ENCODE data around the gene SLC22A16.
"Not testable (repeated sequence)": the region's sequence is repeated elsewhere in the genome, so short reads cannot be mapped to it uniquely, and the experiment has no call there.

SLC22A16 gene

GRCh38 chr6:110476046-110476849, at the start of gene SLC22A16:
Gene SLC22A16 (minus strand): TSS chr6:110476613. CDS start chr6:110476574, 39 bp downstream.
- no peak for DNase-seq (ENCODE audit: low spot score)

DNA sequence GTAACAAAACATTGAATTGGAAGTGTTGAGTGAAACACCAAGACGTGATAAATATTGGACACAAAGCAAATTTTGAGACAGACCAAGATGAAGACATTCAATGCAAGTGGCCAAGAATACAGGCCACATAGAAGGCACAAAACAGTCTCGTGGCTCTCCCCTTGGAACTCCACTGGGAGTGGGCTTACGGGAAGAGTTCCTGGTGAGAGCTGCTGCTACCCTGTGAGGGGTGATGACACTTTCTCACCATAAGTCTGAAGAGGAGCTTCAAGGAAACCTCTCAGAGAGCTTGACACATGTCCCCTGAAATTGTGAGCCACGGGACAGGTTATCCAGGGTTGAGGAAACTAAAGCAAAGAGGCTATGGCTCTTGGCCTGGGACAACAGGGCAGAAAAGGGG, 48.6 kb upstream of the SLC22A16 start:
- no peak for DNase-seq (ENCODE audit: low spot score)

- DNase-seq (ENCODE audit: low spot score) = no peak
Observed at GRCh38 chr6:110524305-110524704, 47.9 kb upstream of the SLC22A16 start.

DNA sequence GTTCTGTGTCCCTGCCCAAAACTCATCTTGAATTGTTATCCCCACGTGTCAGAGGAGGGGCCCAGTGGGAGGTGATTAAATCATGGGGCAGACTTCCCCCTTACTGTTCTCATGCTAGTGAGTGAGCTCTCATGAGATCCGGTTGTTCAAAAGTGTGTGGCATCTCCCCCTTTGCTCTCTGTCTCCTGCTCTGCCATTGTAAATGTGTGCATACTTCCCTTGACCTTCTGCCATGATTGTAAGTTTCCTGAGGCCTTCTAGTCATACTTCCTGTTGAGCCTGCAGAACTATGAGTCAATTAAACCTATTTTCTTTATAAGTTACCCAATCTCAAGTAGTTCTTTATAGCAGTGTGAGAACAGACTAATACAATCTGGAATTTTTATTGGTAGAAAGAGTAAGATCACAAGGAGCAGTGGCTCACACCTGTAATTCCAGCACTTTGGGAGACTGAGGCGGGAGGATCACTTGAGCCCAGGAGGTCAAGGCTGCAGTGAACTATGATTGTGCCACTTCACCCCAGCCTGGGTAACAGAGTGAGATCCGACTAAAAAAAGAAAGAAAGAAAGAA, 47.1 kb upstream of the SLC22A16 start:
- DNase-seq (ENCODE audit: low spot score) = no peak

DNA sequence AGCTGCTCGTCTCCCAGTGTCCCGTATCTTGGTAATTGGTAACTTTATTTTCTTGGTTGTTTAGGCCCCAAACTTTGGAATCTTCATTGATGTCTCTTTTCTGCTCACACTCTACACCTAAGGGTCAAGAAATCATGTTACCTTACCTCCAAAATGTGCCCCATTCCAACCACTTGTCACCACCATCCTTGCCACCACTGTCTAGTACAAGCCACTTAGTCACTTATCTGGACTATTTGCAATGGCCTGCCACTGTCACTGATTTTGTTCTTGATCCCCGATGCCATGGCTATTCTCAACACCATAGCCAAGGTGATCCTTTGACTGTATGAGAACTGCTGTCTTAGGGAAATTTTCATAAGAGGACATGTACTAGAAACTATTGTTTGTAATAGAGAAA, 46.0 kb upstream of the SLC22A16 start:
- DNase-seq (ENCODE audit: low spot score) = no peak

DNA sequence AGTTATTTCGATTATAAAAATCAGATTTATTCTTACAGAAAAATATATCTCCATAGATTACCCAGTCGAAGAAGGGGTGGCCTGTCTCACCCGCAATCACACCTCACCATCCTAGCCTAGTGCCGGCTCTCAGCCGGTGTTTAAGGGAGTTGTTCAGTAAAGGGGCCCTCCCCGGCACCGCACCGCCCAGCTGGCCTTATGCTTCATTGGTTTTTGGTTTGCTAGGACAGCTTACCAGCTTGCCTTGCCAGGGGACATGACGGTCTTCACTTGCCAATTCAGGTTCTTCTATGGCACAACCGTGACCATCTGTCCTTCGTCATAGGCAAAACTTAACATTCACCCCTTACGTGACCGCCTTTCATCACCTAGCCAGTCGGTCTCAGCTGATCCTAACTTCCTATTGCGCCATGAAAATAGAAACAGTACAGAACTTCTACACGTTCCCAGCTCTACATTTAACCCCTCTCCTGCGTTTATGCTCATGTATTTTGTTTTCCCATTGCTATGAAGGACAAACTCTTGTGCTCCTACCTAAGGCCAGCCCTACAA, 44.7 kb upstream of the SLC22A16 start:
- DNase-seq (ENCODE audit: low spot score) = no peak

DNA sequence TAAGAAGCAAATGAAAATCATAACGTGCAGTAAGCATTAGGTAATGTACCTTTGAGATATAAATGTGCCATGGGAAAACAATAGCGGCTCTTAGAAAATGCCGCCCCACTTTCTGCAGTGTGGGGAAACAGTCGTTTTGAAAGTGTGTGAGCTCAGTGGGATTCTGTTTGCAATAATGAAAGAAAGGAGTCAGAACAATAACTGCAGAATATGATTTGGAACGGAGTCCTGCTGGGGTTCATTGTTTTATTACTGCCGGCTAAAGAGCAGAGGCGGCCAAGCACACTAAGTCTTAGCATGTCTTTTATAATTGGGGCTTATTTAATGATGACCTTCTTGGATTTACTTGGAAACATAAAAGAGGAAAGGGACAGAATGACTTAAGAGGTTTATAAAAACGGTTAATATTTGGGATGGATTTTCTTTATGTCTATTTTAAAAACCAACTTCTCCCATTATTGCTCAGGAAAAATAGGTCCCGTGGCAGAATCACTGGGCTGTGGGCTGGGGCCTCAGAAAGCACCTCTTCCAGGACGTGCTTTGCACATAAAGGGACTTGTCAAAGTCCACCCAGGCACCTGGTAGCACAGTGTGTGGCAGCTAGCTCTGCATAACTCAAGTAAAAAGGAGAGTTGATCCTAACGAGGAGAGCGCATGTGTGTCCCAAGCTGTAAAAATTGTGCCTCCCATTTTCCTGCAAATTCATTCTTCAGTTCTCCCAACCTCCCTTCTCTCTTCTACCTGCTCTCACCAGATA, 44.0 kb upstream of the SLC22A16 start:
- DNase-seq (ENCODE audit: low spot score) = no peak

GRCh38 chr6:110517601-110518281, 41.3 kb upstream of the SLC22A16 start:
- no peak for DNase-seq (ENCODE audit: low spot score)

- no peak for DNase-seq (ENCODE audit: low spot score)
Observed at GRCh38 chr6:110517034-110517433, 40.6 kb upstream of the SLC22A16 start.

GRCh38 chr6:110514818-110515217, 38.4 kb upstream of the SLC22A16 start:
- no peak for DNase-seq (ENCODE audit: low spot score)

GRCh38 chr6:110512991-110513390, 36.6 kb upstream of the SLC22A16 start:
- DNase-seq (ENCODE audit: low spot score) = no peak

DNA sequence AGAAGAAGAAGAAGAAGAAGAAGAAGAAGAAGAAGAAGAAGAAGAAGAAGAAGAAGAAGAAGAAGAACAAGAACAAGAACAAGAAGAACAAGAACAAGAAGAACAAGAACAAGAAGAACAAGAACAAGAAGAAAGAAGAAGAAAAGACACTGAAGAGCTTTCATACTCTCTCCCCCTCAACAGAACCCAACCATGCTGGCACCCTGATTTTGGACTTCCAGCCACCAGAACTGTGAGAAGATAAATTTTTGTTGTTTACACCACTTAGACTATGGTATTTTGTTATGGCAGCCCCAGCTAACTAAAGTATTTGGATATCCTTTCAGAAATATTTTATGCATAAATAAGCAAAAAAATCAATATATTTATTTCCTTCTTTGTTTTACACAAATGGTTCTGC, 36.1 kb upstream of the SLC22A16 start:
- DNase-seq (ENCODE audit: low spot score) = not testable (repeated sequence)

DNA sequence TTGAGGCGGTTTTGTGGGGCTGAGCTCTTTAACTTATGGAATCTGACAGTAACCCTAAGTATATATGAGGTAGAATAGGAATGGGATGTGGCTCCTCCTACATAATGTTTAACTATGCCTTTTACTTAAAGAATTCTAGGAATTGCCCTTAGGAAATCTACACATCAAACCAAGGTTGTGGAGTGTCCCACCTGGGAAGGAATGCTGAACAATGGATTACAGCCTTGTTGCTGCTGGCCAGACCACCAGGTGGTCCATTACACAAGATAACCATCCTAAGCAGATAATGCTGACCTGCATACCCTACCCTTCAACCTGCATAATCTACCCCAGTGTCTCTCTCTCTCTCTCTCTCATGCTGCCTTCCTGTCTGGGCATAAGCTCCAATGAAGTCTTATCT, 35.0 kb upstream of the SLC22A16 start:
- DNase-seq (ENCODE audit: low spot score) = no peak

DNA sequence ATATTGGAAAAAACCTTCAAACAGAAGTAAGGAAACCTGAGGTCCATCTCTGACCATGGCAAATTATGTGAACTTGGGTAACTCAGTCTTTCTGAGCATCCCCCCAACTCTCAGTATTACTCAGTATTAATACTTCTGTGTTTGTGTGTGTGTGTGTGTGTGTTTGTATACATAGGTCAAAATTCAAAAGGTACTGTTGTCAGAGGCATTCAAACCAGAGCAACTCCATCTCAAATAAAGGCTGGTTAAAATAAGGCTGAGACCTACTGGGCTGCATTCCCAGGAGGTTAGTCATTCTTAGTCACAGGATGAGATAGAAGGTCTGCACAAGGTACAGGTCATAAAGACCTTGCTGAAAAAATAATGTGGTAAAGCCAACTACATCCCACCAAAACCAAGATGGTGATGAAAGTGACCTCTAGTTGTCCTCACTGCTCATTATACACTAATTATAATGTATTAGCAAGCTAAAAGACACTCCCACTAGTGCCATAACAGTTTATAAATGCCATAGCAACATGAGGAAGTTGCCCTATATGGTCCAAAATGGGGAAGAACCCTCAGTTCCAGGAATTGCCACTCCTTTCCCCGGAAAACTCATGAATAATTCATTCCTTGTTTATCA, 33.3 kb upstream of the SLC22A16 start:
- DNase-seq (ENCODE audit: low spot score) = no peak

DNA sequence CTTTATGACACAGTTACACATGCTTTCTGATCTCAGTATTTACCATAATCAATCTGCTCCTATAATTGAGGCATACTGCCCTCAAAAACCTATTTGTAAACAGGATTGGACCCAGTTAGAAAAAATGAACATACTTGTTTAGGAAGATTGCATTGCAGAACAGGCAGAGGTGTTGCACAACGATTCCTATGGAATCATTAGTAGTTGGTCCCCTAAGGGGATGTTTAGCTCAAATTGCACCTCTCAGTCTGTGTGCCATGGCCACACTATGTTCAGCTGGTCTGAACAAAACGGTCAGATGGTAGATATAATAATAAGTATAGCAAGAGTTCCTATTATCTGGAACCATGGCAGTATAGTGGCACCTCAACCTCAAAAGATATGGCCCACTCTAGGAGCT, 28.5 kb upstream of the SLC22A16 start:
- not testable (repeated sequence) for DNase-seq (ENCODE audit: low spot score)

DNA sequence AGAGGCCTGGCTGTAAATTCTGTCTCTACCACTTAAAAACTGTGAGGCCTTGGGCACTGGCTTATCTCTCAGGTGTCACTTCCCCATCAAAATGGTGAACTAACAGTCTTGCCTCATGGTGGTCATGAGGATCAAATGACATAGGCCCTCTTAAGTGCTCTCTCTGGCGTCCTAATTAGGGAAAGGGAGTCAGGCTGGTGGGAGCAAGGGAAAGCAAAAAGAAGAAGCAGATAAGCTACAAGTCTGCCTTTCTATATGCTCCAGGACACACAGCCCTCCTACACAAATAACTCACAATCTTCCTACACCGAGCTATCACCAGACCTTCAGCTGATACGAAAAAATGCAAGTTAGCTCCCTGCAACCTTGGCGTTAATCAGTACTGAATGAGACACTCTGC, 19.5 kb upstream of the SLC22A16 start:
- DNase-seq (ENCODE audit: low spot score) = no peak

DNA sequence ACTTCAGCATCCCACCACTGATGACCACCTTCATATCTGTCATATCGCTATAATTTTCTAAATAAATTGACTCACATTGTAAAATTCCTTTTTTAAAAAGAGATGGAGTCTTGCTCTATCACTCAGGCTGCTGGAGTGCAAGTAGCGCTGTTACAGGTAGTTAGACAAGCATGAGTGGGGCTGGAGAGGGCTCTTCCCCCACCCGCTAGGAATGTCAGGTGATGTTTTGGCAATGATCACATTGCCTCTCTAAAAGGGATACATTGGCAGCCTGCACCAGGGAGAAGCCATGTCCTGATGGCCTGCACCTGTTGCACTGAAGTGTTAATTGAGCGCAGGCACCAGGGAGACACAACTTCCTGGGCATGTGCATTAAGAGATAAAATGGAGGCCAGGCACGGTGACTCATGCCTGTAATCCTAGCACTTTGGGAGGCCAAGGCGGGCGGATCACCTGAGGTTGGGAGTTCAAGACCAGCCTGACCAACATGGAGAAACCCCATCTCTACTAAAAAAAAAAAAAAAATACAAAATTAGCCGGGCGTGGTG, 16.9 kb upstream of the SLC22A16 start:
- DNase-seq (ENCODE audit: low spot score) = no peak

DNA sequence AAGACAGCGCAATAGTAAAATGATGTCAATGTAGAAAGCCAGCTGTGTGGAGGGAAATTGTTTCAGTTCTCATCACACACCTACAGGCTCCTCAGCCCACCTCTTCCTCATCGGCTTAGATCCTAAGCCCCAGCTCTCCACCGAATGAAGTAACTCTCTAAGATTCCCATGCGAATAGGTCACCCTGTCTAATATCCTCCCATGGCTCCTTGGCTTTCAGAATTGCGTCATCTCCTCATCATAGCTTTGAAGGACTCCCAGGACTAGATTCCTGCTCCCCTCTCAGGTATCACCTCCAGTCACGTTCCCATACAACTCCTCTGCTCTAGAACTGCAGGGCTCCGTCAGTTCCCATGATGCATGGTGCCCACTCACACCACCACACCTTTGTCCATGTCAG, 16.2 kb upstream of the SLC22A16 start:
- DNase-seq (ENCODE audit: low spot score) = no peak

GRCh38 chr6:110491644-110492317, 15.4 kb upstream of the SLC22A16 start:
- peak; percentile 22 for DNase-seq (ENCODE audit: low spot score)

DNA sequence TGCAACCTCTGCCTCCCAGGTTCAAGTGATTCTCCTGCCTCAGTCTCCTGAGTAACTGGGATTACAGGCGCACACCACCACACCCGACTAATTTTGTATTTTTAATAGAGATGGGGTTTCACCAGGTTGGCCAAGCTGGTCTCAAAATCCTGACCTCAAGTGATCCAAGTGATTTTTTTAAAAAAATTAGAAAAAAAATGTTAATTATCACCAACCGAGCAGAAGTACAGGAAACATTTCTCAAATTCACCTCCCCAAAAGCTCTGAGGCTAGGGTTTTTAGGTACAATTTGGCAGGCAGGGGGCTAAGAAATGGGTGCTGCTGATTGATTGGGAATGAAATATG, 14.9 kb upstream of the SLC22A16 start:
- no peak for DNase-seq (ENCODE audit: low spot score)

GRCh38 chr6:110490110-110490509, 13.7 kb upstream of the SLC22A16 start:
- DNase-seq (ENCODE audit: low spot score) = no peak

All from COLO829 (cell line).